Smooth muscle cell (in vitro differentiated cells): ENCODE results near the gene DDRGK1. TPM values are rescaled to one million over a fixed set of nuclear protein-coding genes. Genes with fewer than 3 reads are reported as not detected.

ENCODE experiments used
- DNase-seq: peaks from one replicate; lab custom pipeline; 2025; ENCODE audit not compliant: unreplicated experiment; lab: John Stamatoyannopoulos, UW
- H2AFZ ChIP-seq: fragments of 200-600 bp; sonication (generic); 2 replicates; pipeline ENCODE4 v1.6.0; 2016; ENCODE audit warnings: antibody characterized with exemption, low read depth, mild to moderate bottlenecking
- H3F3A ChIP-seq: fragments of 200-600 bp; sonication (generic); 2 replicates; pipeline ENCODE4 v1.6.0; 2017; ENCODE audit warnings: antibody characterized with exemption, low read depth
- H3K27ac ChIP-seq: fragments of 200-600 bp; sonication (generic); 2 replicates; pipeline ENCODE4 v1.5.1; 2016; ENCODE audit warnings: low read depth, mild to moderate bottlenecking
- H3K27me3 ChIP-seq: fragments of 200-600 bp; sonication (generic); 2 replicates; pipeline ENCODE4 v1.6.1; 2016; ENCODE audit warnings: low read depth, mild to moderate bottlenecking
- H3K36me3 ChIP-seq: fragments of 200-600 bp; sonication (generic); 2 replicates; pipeline ENCODE4 v1.5.1; 2016; ENCODE audit warnings: low read depth
- H3K4me1 ChIP-seq: fragments of 200-600 bp; sonication (generic); 2 replicates; pipeline ENCODE4 v1.5.1; 2016; ENCODE audit warnings: low read depth
- H3K4me2 ChIP-seq: fragments of 200-600 bp; sonication (generic); 2 replicates; pipeline ENCODE4 v1.6.0; 2016; ENCODE audit warnings: mild to moderate bottlenecking
- H3K4me3 ChIP-seq: fragments of 200-600 bp; sonication (generic); 2 replicates; pipeline ENCODE4 v1.5.1; 2016; ENCODE audit warnings: mild to moderate bottlenecking
- H3K79me2 ChIP-seq: fragments of 200-600 bp; sonication (generic); 2 replicates; pipeline ENCODE4 v1.6.0; 2016; ENCODE audit warnings: low read depth, mild to moderate bottlenecking
- H3K9ac ChIP-seq: fragments of 200-600 bp; sonication (generic); 2 replicates; pipeline ENCODE4 v1.6.0; 2016; ENCODE audit warnings: low read depth
- H3K9me3 ChIP-seq: fragments of 200-600 bp; sonication (generic); replicated peaks from 2 replicates; pipeline ENCODE4 v1.5.1; 2016; ENCODE audit warnings: low read depth
- H4K20me1 ChIP-seq: fragments of 200-600 bp; sonication (generic); 2 replicates; pipeline ENCODE4 v1.6.0; 2016; ENCODE audit warnings: low read depth
- WGBS: methylation state at CpG from one replicate; pipeline ENCODE4 v1.1.7; 2016; ENCODE audit warnings: low lambda C conversion rate; 5-methylcytosine and 5-hydroxymethylcytosine counted together
- polyA plus RNA-seq: library from polyadenylated mRNA; unstranded; fragments of >200 nt; fragmentation: Nextera tagmentation; extraction: Ambion mirVana; gene quantifications from 2 replicates; pipeline ENCODE4 v1.2.1, GENCODE V29; 2016
- total RNA-seq: library from RNA; depleted of rRNA; stranded (reverse); fragments of >200 nt; gene quantifications from 2 replicates; pipeline ENCODE4 v1.2.3, GENCODE V29; 2014
- TF ChIP-seq, protein P1 (sequence below): fragments of 200-600 bp; sonication (generic); IDR thresholded peaks from 2 replicates; pipeline ENCODE4 v1.5.1; 2017; ENCODE audit warnings: borderline replicate concordance, mild to moderate bottlenecking, antibody characterized with exemption; ENCODE audit not compliant: insufficient read depth, poor library complexity, severe bottlenecking

The DDRGK1 gene
- total and polyA plus RNA-seq, 2 experiments from 2014 or later = 48.0 to 55.4 TPM

DNA sequence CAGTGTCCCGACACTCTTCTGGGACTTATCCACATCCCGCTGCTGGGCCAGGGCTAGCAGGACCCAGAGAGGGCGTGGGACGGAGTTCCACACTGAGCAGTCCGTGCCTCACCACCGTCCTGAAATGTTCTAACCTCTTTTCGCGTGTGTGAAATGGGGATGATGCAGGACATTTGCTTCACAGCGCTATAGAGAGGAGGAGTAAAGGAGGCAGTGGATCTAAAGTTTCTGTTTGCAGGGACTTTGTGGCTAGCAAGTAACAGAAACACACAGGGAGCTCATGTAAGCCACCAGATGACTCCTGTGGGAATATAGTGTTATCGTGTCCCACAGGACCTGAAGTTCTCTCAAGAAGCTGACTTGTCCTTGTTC lies 5.5 kb upstream of the DDRGK1 start:
- peak overlapping the region; percentile 98 for H3K4me3 ChIP-seq
- peak overlapping the region; percentile 95 for H3K4me2 ChIP-seq
- peak overlapping the region; percentile 57 for H3K27ac ChIP-seq
- H4K20me1 ChIP-seq = no peaks in the 10 kb centered on the region
- peak overlapping the region; percentile 85 for H3K9ac ChIP-seq
- peaks cover 32% of the 10 kb centered on the region for H3K79me2 ChIP-seq
- 5% methylated on average over 10 of the region's 10 CpGs for WGBS
- no peak for DNase-seq
- H3K36me3 ChIP-seq = no peaks in the 10 kb centered on the region
- no peaks in the 10 kb centered on the region for H3K27me3 ChIP-seq
- H3K4me1 ChIP-seq = peaks cover 8% of the 10 kb centered on the region
- TF ChIP-seq, protein P1, sequence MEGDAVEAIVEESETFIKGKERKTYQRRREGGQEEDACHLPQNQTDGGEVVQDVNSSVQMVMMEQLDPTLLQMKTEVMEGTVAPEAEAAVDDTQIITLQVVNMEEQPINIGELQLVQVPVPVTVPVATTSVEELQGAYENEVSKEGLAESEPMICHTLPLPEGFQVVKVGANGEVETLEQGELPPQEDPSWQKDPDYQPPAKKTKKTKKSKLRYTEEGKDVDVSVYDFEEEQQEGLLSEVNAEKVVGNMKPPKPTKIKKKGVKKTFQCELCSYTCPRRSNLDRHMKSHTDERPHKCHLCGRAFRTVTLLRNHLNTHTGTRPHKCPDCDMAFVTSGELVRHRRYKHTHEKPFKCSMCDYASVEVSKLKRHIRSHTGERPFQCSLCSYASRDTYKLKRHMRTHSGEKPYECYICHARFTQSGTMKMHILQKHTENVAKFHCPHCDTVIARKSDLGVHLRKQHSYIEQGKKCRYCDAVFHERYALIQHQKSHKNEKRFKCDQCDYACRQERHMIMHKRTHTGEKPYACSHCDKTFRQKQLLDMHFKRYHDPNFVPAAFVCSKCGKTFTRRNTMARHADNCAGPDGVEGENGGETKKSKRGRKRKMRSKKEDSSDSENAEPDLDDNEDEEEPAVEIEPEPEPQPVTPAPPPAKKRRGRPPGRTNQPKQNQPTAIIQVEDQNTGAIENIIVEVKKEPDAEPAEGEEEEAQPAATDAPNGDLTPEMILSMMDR = no peak
- no peaks in the 10 kb centered on the region for H3K9me3 ChIP-seq
- peak overlapping the region; percentile 99 for H2AFZ ChIP-seq
- H3F3A ChIP-seq = no peaks in the 10 kb centered on the region

DNA sequence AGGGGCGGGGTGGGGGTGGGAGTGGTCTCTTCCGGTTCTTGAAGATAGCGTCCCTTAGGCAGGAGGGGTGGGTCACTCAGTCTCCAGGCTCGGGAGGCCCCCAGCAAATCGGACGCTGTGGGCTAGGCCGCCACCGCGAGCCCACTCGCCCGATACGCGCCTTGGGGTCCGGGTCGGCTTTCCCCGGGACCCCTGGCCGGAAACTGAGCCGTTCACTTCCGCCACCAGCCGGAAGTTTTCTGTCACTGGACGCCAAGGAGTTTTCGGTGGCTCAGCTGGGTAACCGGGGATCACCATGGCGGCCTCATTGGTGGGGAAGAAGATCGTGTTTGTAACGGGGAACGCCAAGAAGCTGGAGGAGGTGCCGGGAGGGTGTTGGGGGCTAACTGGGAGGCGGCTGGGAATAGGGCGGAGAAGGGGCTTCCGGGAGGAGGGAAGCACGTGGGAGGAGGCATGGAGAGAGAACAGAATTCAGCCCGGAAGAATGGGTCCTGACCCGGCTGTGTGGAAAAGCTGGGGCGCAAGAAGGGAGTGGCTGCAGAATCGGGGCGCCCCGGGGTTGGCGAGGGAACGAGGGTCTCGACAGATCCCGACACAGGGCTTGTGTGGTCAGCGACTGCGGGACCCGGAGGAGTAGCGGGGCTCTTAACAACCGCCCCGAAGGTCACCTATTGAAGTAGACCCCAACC lies 4.9 kb upstream of the DDRGK1 start, which contains the start of gene ITPA:
TSS of gene ITPA (plus strand) at position 242 of the 689 bp plus-strand sequence. CDS start at position 296, 54 bp downstream.
- H3K79me2 ChIP-seq = peaks cover 32% of the 10 kb centered on the region
- DNase-seq = peak; percentile 8

DNA sequence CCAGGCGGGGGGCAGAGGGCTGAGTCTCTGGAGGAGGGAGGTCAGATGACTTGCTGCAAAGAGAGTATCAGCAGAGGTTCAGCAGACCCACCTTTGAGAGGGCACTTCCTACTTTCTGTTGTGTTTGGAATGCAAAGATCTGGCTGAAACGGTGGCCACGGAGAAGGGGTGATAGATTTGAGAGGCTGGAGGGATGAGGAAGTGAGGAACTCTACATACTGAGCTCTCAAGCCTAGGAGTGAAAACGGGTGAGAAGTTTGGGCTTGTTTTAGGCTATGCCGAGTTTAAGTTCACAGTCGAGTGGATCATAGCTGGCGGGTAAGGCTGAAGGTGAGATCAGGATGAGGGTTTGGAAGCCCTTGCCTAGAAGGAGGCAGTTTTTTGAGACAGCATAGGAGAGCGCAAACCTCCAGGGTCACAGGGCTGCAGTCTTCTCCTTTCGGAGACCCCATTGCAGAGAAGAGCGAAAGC lies 4.3 kb upstream of the DDRGK1 start:
- TF ChIP-seq, protein P1 = no peak
- peaks cover 8% of the 10 kb centered on the region for H3K4me1 ChIP-seq
- WGBS = 1% methylated on average over 10 of the region's 10 CpGs
- H3K4me3 ChIP-seq = peak overlapping the region; percentile 98
- no peaks in the 10 kb centered on the region for H3K9me3 ChIP-seq
- peak overlapping the region; percentile 99 for H2AFZ ChIP-seq
- H3K4me2 ChIP-seq = peak overlapping the region; percentile 95
- no peaks in the 10 kb centered on the region for H3K27me3 ChIP-seq
- peak overlapping the region; percentile 85 for H3K9ac ChIP-seq
- DNase-seq = no peak
- H3F3A ChIP-seq = no peaks in the 10 kb centered on the region
- no peaks in the 10 kb centered on the region for H4K20me1 ChIP-seq
- H3K36me3 ChIP-seq = no peaks in the 10 kb centered on the region
- H3K27ac ChIP-seq = peak overlapping the region; percentile 57
- H3K79me2 ChIP-seq = peaks cover 32% of the 10 kb centered on the region

More for the DNA sequence above, 4.9 kb upstream of the DDRGK1 start, which contains the start of gene ITPA:
- Histone ChIP-seq H2AFZ (peak within 1 kb of the TSS; percentile 99), H3K27ac (peak within 1 kb of the TSS; percentile 57), H3K4me3 (peak within 1 kb of the TSS; percentile 98), H3K4me1 (peaks cover 8% of the 10 kb centered on the region), H3K36me3 (no peaks in the 10 kb centered on the region), H3F3A (no peaks in the 10 kb centered on the region), H3K4me2 (peak within 1 kb of the TSS; percentile 95), H3K9ac (peak within 1 kb of the TSS; percentile 85), H3K27me3 (no peaks in the 10 kb centered on the region), H4K20me1 (no peaks in the 10 kb centered on the region), H3K9me3 (no peaks in the 10 kb centered on the region)
- under 1% methylated on average over 48 of the region's 48 CpGs for WGBS
- TF ChIP-seq, protein P1 = no peak
